SK-N-DZ (cell line): ENCODE results near the gene SRSF3. TPM values are rescaled to one million over a fixed set of nuclear protein-coding genes. Genes with fewer than 3 reads are reported as not detected.
A peak's percentile ranks its signal among the peaks of the same experiment; 100 is the strongest.
"Not testable (repeated sequence)": the region's sequence is repeated elsewhere in the genome, so short reads cannot be mapped to it uniquely, and the experiment has no call there.

Source experiments
- DNase-seq: peaks from one replicate; pipeline ENCODE4 v3.0.0-alpha.2; 2015; ENCODE audit warnings: low spot score
- polyA plus RNA-seq, 2 experiments: library from polyadenylated mRNA; depleted of rRNA; stranded (reverse); fragments of >200 nt; gene quantifications; 2 replicates each; pipeline ENCODE4 v1.2.3, GENCODE V29; 2014

Gene SRSF3
- polyA plus RNA-seq (2014; cell fraction: cytosol; rRNA removed): 189 and 228 TPM in 2 replicates
- 227 and 252 TPM in 2 replicates for polyA plus RNA-seq (2014; cell fraction: nucleus; rRNA removed)

DNA sequence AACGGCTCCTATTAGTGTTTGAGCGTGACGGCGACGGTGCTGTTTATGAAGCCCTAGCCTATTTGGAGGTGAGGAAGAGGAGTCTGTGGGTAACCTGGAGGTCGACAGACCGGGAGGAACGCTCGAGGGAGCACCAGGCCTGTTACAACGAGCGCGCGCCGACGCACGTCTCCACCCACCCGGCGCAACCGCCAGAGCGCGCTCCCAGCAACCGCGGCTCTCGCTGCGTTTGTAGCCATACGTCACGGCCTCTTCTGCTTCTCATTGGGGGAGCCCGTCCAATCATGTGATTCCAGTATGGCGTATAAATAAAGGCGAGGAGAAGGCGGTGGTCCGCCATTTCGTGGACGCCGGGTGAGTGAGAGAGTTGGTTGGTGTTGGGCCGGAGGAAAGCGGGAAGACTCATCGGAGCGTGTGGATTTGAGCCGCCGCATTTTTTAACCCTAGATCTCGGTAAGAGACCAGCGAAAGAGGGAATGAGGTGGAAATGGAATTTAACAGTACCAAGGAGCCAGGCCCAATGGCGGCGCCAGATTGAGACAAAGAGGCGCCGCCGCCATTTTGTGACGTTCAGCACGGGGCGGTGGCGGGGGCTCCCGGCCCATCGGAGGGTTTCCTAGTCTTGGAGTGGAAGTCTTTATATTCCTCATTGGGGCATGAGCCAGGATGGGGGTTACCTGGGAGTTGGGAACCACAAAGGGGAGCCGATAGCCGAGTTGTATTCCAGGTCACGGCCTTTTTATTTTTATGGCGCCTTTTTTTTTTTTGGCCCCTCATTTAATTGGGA lies at the start of gene SRSF3:
TSS of gene SRSF3 (plus strand) at position 334 of the 787 bp plus-strand sequence. CDS start 2,401 bp downstream, outside the sequence.
- peak; percentile 98 for DNase-seq

DNA sequence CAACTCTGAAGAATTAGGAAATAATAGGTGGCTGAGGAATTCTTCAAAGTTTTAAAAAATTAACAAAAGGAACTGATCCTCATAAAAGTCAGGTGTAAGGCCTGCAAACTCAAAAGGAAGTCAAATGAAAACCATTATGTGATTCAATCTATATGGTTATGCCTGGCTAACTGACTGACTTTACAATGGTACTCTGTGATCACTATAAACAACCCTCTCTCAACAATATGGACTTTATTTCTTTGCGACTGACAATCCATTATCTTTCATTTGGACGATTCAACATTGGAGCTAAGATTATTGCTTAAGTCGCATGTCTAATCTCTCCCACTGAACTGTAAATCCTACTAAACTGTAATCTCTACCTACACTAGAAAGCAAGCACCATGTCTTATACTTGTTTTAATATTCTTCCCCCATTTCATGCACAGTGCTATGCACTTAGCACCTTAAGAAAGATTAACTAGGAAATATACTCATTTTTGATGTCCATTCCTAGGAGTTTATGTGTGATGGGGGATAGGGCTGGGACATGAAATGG lies 48.3 kb upstream of the SRSF3 start:
- no peak for DNase-seq

DNA sequence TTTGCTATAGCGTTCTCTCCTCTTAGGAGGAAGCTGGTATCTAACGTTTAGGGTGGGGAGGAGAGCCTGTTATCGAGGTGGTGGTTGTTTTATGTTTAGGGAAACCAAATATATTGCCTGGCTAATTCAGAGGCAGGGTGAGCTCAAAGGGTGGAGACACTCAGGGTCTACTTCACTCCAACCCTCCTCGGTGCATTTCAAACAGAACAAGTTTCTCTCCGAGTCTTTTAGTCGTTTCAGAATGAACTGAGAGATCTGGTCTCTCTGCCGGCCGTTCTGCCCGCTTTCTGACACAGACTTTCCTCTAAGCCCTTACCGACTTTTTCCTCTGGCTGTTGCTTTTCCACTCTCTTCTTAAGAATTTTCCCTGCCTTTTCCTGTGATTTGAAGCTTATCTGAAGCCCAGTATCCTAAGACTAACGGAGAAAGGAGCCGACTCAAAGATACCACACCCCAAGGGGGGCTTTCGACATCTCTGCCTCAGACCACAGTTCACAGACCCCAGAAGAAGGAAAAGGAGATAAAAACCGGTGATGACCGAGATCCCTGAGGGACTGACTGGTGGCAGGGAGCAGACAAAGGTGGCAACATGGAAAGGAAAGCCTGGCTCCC lies 47.7 kb upstream of the SRSF3 start:
- DNase-seq: no peak

DNA sequence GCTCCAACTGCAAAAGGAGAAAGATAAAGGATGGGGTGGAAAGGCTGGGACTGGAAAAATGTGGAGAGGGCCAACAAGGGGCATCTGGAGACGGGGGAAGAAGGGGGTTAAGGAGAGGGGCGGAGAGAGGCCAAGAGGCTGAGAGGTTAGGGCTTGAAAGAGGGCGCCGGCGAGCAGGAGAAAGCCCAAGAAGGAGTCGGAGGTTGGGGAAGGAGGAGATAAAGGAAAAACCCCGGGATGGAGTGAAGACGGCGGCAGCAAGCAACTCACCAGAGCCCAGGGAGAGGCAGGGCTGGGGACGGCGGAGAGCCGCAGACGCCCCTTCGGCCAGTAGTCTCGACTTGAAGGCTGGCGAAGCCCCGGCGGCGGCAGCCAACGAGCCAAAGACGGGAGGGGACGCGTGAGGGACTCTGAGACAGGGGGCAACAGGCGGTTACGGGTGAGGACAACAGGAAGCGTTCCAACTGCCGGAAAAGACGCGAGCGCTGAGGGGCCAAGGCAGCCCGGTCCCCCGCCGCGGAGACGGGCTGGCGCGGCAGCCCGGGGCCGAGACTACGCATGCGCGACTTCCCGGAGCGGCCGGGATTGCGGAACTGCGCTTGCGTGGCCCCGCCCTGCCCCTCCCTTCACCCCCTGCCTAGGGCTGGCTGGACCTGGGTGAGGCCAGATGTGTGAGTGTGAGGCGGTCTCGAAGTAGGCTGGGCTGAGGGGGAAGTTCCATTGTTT lies 47.1 kb upstream of the SRSF3 start, which contains the start of gene STK38:
TSS of gene STK38 (minus strand) at position 560 of the 726 bp plus-strand sequence. CDS start 7,277 bp downstream, outside the sequence.
- peak; percentile 85 for DNase-seq

DNA sequence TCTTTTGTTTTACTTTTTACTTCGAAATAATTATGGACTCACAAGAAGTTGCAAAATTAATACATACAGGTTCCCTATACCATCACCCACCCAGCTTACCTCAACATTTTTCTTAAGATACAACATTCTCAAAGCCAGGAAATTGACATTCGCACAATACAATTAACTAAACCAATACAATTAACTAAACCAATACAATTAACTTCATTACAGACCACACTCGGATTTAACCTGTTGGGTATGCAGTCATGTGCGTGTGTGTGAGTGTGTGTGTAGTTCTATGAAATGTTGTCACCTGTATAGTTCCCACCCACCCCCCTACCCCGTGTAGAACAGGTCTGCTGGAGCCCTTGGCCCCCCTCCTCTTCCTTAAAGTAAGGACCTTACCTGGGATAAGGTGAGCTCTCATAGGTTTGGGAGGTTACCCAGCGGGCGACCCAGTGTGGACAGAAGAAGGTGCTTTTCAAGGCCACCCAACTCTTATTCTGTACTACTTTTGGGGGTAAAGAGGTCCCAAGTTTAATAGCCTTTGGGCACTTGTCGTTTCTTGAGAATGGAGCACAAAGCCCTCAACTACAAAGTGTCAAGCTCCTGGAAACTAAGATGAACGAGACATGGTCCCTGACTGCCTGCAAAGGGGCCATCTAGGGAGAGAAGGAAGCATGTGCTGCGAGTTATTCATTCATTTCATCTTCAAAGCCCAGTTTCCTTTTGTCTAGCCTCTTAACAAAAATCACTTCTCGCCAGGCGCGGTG lies 46.3 kb upstream of the SRSF3 start:
- DNase-seq: no peak

DNA sequence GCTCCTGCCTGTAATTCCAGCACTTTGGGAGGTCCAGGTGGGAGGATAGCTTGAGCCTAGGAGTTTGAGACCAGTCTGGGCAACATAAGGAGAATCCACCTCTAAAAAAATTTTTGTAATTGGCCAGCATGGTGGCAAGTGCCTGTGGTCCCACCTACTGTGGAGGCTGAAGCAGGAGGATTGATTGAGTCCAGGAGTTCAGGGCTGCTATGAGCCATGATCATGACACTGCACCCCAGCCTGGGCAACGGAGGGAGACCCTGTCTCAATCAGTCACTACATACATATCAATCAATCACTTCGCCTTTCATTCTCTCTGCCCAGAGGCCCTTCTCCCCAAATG lies 45.8 kb upstream of the SRSF3 start:
- no peak for DNase-seq

DNA sequence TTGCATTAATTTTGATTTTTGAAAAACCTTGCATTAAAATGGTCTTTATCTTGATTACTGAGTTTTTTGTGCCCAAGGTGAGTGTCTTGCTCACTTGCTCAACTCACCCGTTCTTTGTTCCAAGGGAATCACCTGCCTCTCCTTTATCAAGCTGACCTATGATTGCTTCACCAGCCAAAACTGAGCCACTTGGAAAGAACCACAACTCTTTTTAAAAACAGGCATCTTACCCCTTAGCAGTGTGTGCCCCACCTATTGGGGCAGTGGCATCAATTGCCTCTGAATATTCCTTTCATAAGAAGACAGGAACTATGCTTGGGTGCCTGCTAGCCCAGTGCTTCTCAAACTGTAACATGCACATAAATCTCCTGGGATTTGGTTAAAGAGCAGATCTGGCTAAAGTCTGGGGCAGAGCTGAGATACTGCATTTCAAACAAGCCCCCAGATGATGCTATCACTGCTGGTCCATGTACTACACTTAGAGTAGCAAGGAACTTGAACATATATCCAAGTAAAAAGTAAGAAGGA lies 43.6 kb upstream of the SRSF3 start:
- DNase-seq: peak; percentile 41

DNA sequence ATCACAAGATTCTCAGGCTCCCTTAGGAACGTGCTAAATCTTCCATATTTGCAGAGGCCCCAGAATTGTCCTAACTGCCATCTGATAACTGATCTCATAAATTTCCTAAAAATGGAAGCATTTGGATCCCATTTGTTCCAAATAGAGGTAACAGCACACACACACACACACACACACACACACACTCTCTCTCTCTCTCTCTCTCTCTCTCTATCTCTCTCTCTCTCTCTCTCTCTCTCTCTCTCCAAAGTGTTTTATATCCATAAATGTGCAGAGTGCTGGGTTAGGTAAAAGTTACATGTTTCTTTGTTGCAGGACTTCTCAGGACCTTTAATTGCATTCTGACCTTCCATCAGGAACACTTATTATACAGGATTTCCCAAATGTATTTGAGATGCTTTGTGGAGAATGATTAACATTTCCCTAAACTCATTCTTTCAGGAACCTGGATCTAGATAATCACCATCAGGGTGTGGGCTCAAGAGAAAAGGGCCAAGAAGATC lies 38.4 kb upstream of the SRSF3 start:
- DNase-seq: no peak

DNA sequence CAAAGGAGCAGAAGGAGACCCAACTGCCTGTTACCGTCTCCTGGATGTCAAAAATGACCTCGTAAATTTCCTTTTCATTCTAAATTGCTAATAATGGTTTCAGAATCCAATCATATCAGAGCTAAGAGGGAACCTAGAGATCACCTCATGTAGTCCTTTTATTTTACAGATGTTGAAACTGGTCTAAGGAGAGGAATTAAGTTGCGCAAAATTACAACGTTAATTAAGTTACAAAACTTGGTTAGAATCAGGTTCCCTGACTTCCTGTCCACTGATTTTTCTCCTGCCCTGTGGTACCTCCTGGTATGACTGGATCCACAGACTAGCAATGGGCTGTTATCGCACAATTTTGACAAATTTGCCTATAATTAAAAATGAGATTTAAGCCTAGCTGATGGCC lies 37.9 kb upstream of the SRSF3 start:
- no peak for DNase-seq

DNA sequence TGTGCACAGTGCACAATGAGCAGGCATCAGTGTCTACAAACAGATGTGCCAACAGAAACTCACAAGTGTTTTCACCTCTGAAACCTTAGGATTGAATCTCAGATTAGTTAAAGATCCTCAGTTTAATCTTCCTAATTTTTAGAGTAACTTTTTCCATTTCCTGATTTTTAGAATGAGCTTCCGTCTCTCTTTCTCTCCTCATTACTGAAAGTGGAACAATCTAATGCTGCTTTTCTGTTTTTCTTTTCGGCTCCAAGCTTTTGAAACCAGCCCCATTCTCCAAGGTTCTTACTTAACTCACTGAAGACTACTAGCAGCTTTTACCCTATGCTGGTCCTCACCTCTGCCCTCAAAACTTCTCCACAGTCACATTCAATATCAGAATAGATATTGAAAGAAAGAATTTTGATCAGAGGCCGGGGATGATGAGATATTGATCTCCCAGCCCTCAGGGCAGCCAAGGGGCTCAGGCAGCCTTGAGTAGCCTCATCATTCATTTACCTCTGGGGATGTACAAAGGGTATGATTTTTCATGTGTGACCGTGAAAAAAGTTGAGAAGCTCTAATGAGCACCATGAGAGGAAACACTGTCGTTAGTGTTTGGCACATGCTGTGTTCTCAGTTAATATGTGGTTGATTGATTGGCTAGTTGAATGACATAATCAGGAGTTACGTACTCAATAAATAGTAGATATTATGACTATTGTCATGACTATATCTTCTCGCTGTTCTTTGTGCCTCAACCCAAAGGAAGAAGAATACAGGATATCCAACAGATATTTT lies 35.0 kb upstream of the SRSF3 start:
- DNase-seq: no peak

DNA sequence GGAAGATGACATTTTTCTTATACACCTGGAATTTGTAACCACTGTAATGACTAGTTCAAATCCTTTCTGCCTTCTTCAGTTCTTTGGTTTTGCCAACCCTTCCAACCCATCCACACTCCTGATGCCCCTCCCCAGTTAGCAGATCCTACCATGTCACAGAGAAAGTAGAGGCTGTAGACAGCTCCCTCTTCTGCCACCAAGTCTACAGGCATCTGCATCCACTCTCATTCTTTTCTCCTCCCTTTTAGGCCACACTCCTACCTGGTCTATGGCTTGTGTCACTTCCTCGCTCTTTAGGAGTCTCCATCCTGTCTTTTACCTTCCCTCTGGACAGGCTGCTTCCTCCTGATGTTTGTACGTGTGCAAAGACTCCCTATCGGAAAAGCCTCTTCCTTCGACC lies 33.3 kb upstream of the SRSF3 start:
- DNase-seq: no peak

DNA sequence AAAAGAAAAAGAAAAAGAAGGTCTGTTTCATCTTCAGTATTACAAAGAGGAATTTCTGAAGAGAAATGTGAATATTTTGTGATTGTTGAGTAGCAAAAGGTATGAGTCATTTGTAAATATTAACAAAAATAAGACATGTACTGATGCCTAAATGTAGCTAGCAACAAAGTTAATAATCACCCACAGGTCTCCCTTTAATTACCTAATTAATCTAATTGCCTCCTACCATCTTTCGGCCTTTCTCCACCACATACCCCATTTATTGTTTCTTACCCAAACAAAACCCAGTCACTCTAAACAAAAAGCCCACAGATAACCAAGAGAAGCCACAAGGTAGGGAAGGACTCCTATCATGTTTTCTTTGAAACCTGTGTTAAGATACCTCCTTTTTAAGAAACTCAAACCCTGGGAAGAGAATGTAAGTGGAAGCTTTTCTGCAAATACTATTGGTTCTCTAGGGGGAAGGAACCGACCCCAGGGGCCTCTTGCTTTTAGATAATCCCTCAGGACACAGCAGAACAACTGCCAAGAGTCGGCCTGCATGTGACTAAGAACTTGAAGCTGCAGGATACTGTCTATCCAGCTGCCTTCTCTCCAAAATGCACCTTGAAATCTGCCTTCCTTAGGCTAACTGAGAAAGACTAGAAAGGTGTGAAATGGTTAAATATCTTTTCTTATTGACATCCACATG lies 30.8 kb upstream of the SRSF3 start:
- DNase-seq: no peak

DNA sequence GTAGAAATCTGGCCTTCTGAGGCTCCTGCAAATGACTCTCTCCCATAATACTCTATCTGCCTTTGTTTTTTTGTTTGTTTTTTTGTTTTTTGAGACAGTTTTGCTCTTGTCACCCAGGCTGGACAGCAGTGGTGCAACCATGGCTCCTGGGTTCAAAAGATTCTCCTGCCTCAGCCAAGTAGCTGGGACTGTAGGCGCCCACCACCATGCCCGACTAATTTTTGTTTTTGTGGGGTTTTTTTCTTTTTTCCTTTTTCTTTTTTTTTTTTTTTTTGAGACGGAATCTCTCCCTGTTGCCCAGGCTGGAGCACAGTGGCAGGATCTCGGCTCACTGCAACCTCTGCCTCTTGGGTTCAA lies 30.3 kb upstream of the SRSF3 start:
- DNase-seq: no peak

DNA sequence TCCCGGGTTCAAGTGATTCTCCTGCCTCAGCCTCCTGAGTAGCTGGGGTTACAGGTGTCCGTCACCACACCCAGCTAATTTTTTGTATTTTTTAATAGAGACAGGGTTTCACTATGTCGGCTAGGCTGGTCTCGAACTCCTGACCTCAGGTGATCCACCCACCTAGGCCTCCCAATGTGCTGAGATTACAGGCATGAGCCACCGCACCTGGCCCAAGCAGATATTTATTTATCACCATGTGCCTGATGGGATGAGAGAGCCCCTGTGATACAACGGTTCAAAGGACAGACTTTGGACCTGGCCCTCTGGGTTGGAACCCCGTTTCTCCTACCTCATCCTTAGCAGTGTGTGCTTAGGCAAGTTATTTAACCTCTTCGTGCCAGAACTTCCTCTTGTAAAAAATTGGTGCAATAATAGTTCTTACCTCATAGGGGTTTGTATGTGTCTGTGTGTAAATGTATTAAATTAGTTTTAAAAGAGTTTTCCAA lies 27.7 kb upstream of the SRSF3 start:
- no peak for DNase-seq

DNA sequence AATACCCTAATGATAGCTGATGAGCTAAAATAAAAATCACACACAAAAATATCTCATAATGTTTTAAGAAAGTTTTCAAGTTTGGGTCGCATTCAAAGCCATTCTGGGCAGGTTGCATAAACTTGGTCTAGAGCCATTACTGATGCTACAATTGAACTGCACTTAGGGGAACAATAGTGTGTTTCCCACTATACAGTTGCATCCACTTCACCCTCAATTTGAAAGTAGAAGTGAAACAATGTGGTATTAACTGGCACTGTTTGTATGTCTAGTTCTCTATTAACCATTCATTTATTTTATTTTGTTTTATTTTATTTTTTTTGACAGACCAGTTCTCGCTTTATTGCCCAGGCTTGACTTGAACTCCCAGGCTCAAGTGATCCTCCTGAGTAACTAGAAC lies 23.9 kb upstream of the SRSF3 start:
- no peak for DNase-seq

DNA sequence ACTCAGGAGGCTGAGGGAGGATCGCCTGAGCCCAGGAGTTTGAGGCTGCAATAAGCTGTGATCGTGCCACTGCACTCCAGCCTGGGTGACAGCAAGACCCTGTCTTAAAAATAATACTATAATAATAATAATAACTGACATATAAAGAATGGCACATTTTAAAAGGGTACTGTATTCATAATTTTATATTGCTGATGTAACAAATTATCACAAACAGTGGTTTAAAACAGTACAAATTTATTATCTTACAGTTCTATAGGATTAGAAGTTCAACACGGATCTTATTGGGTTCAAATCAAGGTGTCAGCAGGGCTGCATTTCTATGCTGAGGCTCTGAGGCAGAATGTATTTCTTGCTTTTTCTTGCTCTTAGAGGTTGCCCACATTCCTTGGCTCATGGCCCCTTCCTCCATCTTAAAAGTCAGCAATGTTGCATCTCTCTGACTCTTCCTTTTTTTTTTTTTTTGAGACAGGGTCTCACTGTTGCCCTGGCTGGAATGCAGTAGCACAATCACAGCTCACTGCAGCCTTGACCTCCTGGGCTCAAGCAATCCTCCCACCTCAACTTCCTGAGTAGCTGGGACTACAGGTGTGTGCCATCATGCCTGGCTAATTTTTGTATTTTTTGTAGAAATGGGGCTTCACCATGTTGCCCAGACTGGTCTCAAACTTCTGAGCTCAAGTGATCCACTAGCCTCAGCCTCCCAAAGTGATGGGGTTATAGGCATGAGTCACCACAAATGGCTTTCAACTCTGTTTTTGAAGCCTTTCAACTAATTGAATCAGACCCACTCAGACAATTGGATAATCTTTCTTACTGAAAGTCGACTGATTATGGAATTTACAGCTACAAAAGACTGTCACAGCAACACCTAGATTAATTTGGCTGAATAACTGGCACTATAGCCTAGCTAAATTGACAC lies 22.8 kb upstream of the SRSF3 start:
- DNase-seq: no peak

DNA sequence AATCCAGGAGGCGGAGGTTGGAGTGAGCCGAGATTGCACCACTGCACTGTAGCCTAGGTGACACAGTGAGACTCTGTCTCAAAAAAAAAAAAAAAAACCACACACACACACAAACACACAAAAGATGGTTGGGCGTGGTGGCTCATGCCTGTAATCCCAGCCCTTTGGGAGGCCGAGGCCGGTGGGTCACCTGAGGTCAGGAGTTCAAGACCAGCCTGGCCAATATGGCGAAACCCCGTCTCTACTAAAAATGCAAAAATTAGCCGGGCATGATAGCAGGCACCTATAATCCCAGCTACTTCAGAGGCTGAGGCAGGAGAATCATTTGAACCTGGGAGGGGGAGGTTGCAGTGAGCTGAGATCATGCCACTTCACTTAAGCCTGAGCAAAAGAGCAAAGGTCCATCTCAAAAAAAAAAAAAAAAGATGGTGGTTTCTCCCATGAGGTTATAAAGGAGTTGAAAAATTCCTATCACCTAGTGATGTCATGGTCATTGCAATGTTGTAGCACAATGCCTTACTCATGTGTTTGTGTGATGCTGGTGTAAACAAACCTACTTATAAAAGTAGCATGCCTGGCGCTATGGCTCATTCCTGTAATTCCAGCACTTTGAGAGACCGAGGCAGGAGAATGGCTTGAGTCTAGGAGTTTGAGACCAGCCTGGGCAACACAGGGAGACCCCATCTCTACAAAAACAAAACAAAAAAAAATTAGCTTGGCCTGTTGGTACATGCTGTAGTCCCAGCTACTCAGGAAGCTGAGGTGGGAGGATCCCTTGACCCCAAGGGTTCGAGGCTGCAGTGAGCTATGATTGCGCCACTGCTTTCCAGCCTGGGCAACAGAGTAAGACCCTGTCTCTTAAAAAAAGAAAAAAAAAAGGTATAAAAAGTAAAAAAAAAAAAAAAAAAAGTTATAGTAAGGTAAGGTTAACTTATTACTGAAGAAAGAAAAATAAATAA lies 21.5 kb upstream of the SRSF3 start:
- not testable (repeated sequence) for DNase-seq
